NCI-H2107 treated with DMSO at 0.1 percent for 48 hours (cell line): ENCODE measurements around the gene MVP.
"Not testable (repeated sequence)": the region's sequence is repeated elsewhere in the genome, so short reads cannot be mapped to it uniquely, and the experiment has no call there.

Experiments used
- DNase-seq: peaks from one replicate; lab custom pipeline; 2025; ENCODE audit not compliant: unreplicated experiment; lab: John Stamatoyannopoulos, UW

The MVP gene

GRCh38 chr16:29815032-29815721 lies 5.1 kb upstream of the MVP start:
- no peak for DNase-seq

GRCh38 chr16:29815793-29816693 lies 4.2 kb upstream of the MVP start, which contains the start of gene PAGR1:
Gene PAGR1 (plus strand): TSS chr16:29816152. CDS start chr16:29816526, 374 bp downstream.
- DNase-seq = peak; percentile 97

- DNase-seq = peak; percentile 58
Observed at GRCh38 chr16:29816694-29817441, 3.4 kb upstream of the MVP start.

- no peak for DNase-seq
Observed at GRCh38 chr16:29818082-29818481, 2.2 kb upstream of the MVP start.

GRCh38 chr16:29819506-29819905 lies 756 bp upstream of the MVP start:
- DNase-seq = no peak

GRCh38 chr16:29820730-29821642 lies 724 bp downstream of the MVP start:
- no peak for DNase-seq

- DNase-seq = no peak
Observed at GRCh38 chr16:29821643-29822115, 1.4 kb downstream of the MVP start.

GRCh38 chr16:29824589-29825144 lies 4.4 kb downstream of the MVP start:
- DNase-seq = no peak

GRCh38 chr16:29825145-29826044 lies 5.1 kb downstream of the MVP start:
- DNase-seq = no peak

GRCh38 chr16:29826342-29826695 lies 6.1 kb downstream of the MVP start:
- no peak for DNase-seq

GRCh38 chr16:29830774-29831173 lies 10.5 kb downstream of the MVP start:
- no peak for DNase-seq

GRCh38 chr16:29831490-29831889 lies 11.2 kb downstream of the MVP start:
- no peak for DNase-seq

- not testable (repeated sequence) for DNase-seq
Observed at GRCh38 chr16:29833219-29833618, 13.0 kb downstream of the MVP start.

- no peak for DNase-seq
Observed at GRCh38 chr16:29834079-29834478, 13.8 kb downstream of the MVP start.

- no peak for DNase-seq
Observed at GRCh38 chr16:29835926-29836325, 15.7 kb downstream of the MVP start.

GRCh38 chr16:29836623-29837022 lies 16.4 kb downstream of the MVP start:
- no peak for DNase-seq

GRCh38 chr16:29837841-29838240 lies 17.6 kb downstream of the MVP start:
- no peak for DNase-seq

- no peak for DNase-seq
Observed at GRCh38 chr16:29839822-29840221, 19.6 kb downstream of the MVP start.

- DNase-seq = no peak
Observed at GRCh38 chr16:29840240-29840639, 20.0 kb downstream of the MVP start.
